Breast epithelium (tissue), 4 donors: ENCODE measurements around the gene NDUFAF2. TPM values are rescaled to one million over a fixed set of nuclear protein-coding genes. Genes with fewer than 3 reads are reported as not detected.

Experiments
- DNase-seq, 2 donors: peaks; one replicate each; pipeline ENCODE4 v3.0.0-alpha.2; 2019; ENCODE audit warnings: low spot score in 2 of 2
- H3K27ac ChIP-seq, 2 donors: fragments of 200-600 bp; sonication (generic) in 1 of 2; one replicate each; pipeline ENCODE4 v1.5.1; 2016 to 2019; ENCODE audit warnings: mild to moderate bottlenecking in 1 of 2
- H3K27me3 ChIP-seq, 2 donors: fragments of 200-600 bp; sonication (generic) in 1 of 2; one replicate each; pipeline versions ENCODE4 v1.5.1 to v1.6.0; 2017 to 2019; ENCODE audit warnings: control low read depth in 1 of 2, mild to moderate bottlenecking in 1 of 2
- H3K36me3 ChIP-seq: fragments of 200-600 bp; one replicate; pipeline ENCODE4 v1.5.1; 2019
- H3K4me1 ChIP-seq, 2 donors: fragments of 200-600 bp; sonication (generic); one replicate each; pipeline ENCODE4 v1.5.1; 2016 to 2019; ENCODE audit warnings: control low read depth in 1 of 2
- H3K4me3 ChIP-seq, 3 donors: fragments of 200-600 bp; sonication (generic); 1 replicate in 2 of 3; 2 replicates in 1 of 3; pipeline ENCODE4 v1.5.1; 2016 to 2019; ENCODE audit warnings: mild to moderate bottlenecking in 3 of 3, moderate library complexity in 2 of 3
- H3K9me3 ChIP-seq, 2 donors: fragments of 200-600 bp; sonication (generic) in 1 of 2; one replicate each; pipeline ENCODE4 v1.5.1; 2016 to 2019; ENCODE audit warnings: control low read depth in 1 of 2
- POLR2A ChIP-seq: fragments of 450-650 bp; IDR thresholded peaks from one replicate; pipeline ENCODE4 v1.6.1; 2016; ENCODE audit warnings: antibody characterized with exemption, mild to moderate bottlenecking, moderate library complexity
- POLR2AphosphoS5 ChIP-seq, 3 donors: sonication (generic); formaldehyde crosslinking; IDR thresholded peaks; one replicate each; pipeline ENCODE4 v1.6.1; 2017; ENCODE audit warnings: antibody characterized with exemption in 3 of 3
- intact Hi-C: fragments of 100-400 bp; cut with DNase I; formaldehyde crosslinking; loops from one replicate; pipeline ENCODE4 v1.15.1; 2023; ENCODE audit warnings: low total_unique reads
- total RNA-seq, 3 donors: library from RNA; depleted of rRNA; stranded (reverse); fragments of >200 nt; gene quantifications; one replicate each; pipeline ENCODE4 v1.1.0, GENCODE V29; 2016
- TF ChIP-seq, protein P1 (sequence below), 3 donors: fragments of 450-650 bp; IDR thresholded peaks; one replicate each; pipeline ENCODE4 v1.5.1; 2016 to 2017; ENCODE audit warnings: antibody characterized with exemption in 3 of 3, mild to moderate bottlenecking in 3 of 3, moderate library complexity in 3 of 3

NDUFAF2 gene
- total RNA-seq, 3 donors from 2014 or later: 14.9 to 22.6 (median 19.8) TPM

- no peak for TF ChIP-seq POLR2AphosphoS5 (IDR thresholded peaks at IDR 0.05)
- TF ChIP-seq, protein P1, sequence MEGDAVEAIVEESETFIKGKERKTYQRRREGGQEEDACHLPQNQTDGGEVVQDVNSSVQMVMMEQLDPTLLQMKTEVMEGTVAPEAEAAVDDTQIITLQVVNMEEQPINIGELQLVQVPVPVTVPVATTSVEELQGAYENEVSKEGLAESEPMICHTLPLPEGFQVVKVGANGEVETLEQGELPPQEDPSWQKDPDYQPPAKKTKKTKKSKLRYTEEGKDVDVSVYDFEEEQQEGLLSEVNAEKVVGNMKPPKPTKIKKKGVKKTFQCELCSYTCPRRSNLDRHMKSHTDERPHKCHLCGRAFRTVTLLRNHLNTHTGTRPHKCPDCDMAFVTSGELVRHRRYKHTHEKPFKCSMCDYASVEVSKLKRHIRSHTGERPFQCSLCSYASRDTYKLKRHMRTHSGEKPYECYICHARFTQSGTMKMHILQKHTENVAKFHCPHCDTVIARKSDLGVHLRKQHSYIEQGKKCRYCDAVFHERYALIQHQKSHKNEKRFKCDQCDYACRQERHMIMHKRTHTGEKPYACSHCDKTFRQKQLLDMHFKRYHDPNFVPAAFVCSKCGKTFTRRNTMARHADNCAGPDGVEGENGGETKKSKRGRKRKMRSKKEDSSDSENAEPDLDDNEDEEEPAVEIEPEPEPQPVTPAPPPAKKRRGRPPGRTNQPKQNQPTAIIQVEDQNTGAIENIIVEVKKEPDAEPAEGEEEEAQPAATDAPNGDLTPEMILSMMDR (IDR thresholded peaks at IDR 0.05): no peak
- TF ChIP-seq POLR2A: no peak
- no peaks in the 10 kb centered on the region for H3K36me3 ChIP-seq
- no peak overlapping the region for H3K4me3 ChIP-seq
- intact Hi-C loops: no loop called here
- no peaks in the 10 kb centered on the region for H3K4me1 ChIP-seq
- no peaks in the 10 kb centered on the region for H3K9me3 ChIP-seq
- DNase-seq: no peak
- no peaks in the 10 kb centered on the region for H3K27me3 ChIP-seq
- H3K27ac ChIP-seq: no peak overlapping the region
These were observed 203.5 kb downstream of the NDUFAF2 start for GRCh38 chr5:61148515-61148914.

- Histone ChIP-seq H3K9me3 (no peaks in the 10 kb centered on the region), H3K27me3 (no peaks in the 10 kb centered on the region), H3K27ac (no peak overlapping the region), H3K4me3 (no peak overlapping the region), H3K4me1 (no peaks in the 10 kb centered on the region), H3K36me3 (no peaks in the 10 kb centered on the region)
- DNase-seq: no peak
- intact Hi-C loops: no loop called here
- no peak for TF ChIP-seq POLR2A
- no peak for TF ChIP-seq POLR2AphosphoS5 (IDR thresholded peaks at IDR 0.05)
- TF ChIP-seq, protein P1 (IDR thresholded peaks at IDR 0.05): no peak
These were observed 206.9 kb downstream of the NDUFAF2 start for GRCh38 chr5:61151893-61152292.

DNA sequence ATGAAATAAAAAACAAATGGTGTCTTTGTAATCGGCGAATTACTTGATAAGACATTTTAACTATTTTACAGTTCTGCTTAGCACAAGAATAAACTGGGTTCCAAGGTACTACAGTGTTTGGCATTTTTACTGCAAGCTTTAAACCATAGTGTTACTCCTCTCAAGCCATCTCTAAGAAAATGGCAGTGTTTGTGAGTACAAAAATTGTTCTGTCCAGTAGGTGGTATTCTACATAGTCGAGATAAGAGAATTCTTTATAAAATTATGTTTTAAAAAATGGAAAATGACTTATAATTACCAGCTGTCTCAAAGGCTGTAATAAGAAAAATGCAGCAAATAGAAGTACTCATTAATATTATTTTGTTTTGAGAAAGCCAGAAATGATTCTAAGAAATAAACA lies 214.1 kb downstream of the NDUFAF2 start:
- TF ChIP-seq, protein P1 (IDR thresholded peaks at IDR 0.05): no peak
- Histone ChIP-seq H3K9me3 (no peaks in the 10 kb centered on the region), H3K27ac (no peak overlapping the region), H3K36me3 (no peaks in the 10 kb centered on the region), H3K4me3 (no peak overlapping the region), H3K4me1 (peaks cover 0 to 4% of the 10 kb centered on the region in 2 donors), H3K27me3 (no peaks in the 10 kb centered on the region)
- no peak for DNase-seq
- intact Hi-C loops: no loop called here

DNA sequence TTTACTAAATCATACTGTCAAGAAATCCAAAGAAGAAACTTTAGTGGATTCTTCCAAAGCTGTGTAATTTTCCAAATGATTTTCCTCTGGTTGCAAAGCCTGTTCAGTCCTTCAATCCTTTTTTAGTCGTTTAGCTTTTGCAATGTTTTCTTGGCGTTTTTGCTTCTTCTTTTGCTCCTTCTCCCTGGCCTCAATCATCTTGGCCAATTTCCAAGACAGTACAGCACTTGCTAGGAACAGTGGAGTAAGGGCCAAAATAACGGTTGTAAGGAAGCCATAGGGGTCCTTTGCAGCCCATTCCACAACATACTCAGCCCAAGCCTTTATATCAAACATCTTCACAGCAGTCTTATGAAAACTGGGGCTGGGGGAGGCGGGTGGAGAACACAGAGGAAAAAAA lies 214.8 kb downstream of the NDUFAF2 start:
- no peak for DNase-seq
- intact Hi-C loops: no loop called here
- no peaks in the 10 kb centered on the region for H3K9me3 ChIP-seq
- no peaks in the 10 kb centered on the region for H3K27me3 ChIP-seq
- H3K36me3 ChIP-seq: no peaks in the 10 kb centered on the region
- no peak overlapping the region for H3K27ac ChIP-seq
- peaks cover 0 to 4% of the 10 kb centered on the region in 2 donors for H3K4me1 ChIP-seq
- no peak overlapping the region for H3K4me3 ChIP-seq
- TF ChIP-seq, protein P1 (IDR thresholded peaks at IDR 0.05): no peak
- no peak for TF ChIP-seq POLR2A
- TF ChIP-seq POLR2AphosphoS5 (IDR thresholded peaks at IDR 0.05): no peak

DNA sequence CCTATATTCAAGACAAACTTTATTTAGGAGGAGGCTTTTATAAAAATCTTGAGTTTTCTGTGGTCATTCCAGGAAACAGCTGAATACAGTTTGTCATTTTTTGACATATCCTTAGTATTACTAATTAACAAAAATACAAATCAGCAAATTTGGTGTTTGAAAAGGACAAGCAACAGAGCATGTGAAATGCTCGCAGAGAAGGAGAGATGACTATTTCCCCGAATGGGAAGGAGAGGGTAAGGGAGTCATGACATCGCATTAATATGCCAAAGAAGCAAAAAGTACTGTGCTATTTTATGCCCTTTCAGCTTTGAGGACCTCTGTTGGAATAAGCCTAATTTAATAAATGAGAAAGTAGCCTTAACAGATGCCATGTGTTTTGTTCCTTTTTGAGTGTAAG lies 215.5 kb downstream of the NDUFAF2 start:
- TF ChIP-seq POLR2AphosphoS5 (IDR thresholded peaks at IDR 0.05) (no peak), POLR2A (no peak)
- TF ChIP-seq, protein P1 (IDR thresholded peaks at IDR 0.05): no peak
- peaks cover 0 to 4% of the 10 kb centered on the region in 2 donors for H3K4me1 ChIP-seq
- no peak overlapping the region for H3K27ac ChIP-seq
- no peak for DNase-seq
- no peaks in the 10 kb centered on the region for H3K9me3 ChIP-seq
- H3K4me3 ChIP-seq: no peak overlapping the region
- H3K36me3 ChIP-seq: no peaks in the 10 kb centered on the region
- intact Hi-C loops: no loop called here
- H3K27me3 ChIP-seq: no peaks in the 10 kb centered on the region
